HepG2 (cell line): Measurements from ENCODE around the gene FAM240A. TPM values are rescaled to one million over a fixed set of nuclear protein-coding genes. Genes with fewer than 3 reads are reported as not detected.

Source experiments
- ATAC-seq: fragments of 200-7000 bp; cut with Tn5 transposase; 3 replicates; pipeline ENCODE4 v1.9.1; 2020; ENCODE audit warnings: mild to moderate bottlenecking, moderate library complexity
- BruUV-seq: library from RNA; stranded (reverse); fragments of 400-500 nt; replicated peaks from 2 replicates; lab custom pipeline; 2021; lab: Mats Ljungman, UMichigan
- CTCF ChIA-PET: fragments of 300-600 bp; formaldehyde crosslinking; extraction: SDS; loops from one replicate; lab custom pipeline; 2021; ENCODE audit warnings: low total read pairs, inconsistent platforms, low intra/inter-chr PET ratio; lab: Yijun Ruan, JAX
- POLR2A ChIA-PET: fragments of 350-600 bp; sonication (Branson Sonifier 250); formaldehyde crosslinking; loops from one replicate; lab custom pipeline; 2020; ENCODE audit warnings: antibody characterized with exemption, inconsistent platforms; lab: Yijun Ruan, JAX
- DNase-seq: peaks from one replicate; pipeline ENCODE4 v3.0.0-alpha.2; 2015; ENCODE audit warnings: low spot score
- FAIRE-seq: peaks from 3 replicates; lab custom pipeline; 2011; peaks lifted over from hg19 to GRCh38; lab: Jason Lieb, UNC
- H2AFZ ChIP-seq: one replicate; pipeline ENCODE4 v1.6.1; 2011; ENCODE audit warnings: low read length, inconsistent platforms
- H3K27ac ChIP-seq: fragments of 300-600 bp; 3 replicates; pipeline ENCODE4 v1.8.0; 2011; ENCODE audit warnings: mixed run types, mild to moderate bottlenecking, mixed read lengths, low read length, inconsistent platforms; ENCODE audit not compliant: insufficient read depth; ENCODE audit errors: extremely low read length
- H3K27me3 ChIP-seq, 2 experiments: fragments of 200-600 bp in 1 of 2; 2 replicates in 1 of 2; 3 replicates in 1 of 2; pipeline versions ENCODE4 v1.6.0 to v1.8.0; 2011; ENCODE audit warnings: low read length in 2 of 2, mild to moderate bottlenecking in 2 of 2, moderate library complexity in 2 of 2, inconsistent platforms in 1 of 2; ENCODE audit not compliant: insufficient read depth in 2 of 2, control insufficient read depth in 1 of 2
- H3K36me3 ChIP-seq, 2 experiments: fragments of 200-600 bp in 1 of 2; replicated peaks in 1 of 2; 2 replicates in 1 of 2; 3 replicates in 1 of 2; pipeline versions ENCODE4 v1.5.1 to v1.8.0; 2011; ENCODE audit warnings: low read length in 2 of 2, inconsistent platforms in 1 of 2; ENCODE audit not compliant: insufficient read depth in 2 of 2, control insufficient read depth in 1 of 2
- H3K4me1 ChIP-seq: 2 replicates; pipeline ENCODE4 v1.5.1; 2012; ENCODE audit warnings: low read length, inconsistent platforms; ENCODE audit not compliant: insufficient read depth
- H3K4me2 ChIP-seq: 2 replicates; pipeline ENCODE4 v1.6.0; 2011; ENCODE audit warnings: low read depth, low read length, inconsistent platforms
- H3K4me3 ChIP-seq, 3 experiments: fragments of 200-600 bp in 1 of 3; sonication (generic), shearing (Covaris generic) in 1 of 3; replicated peaks in 1 of 3; 2 replicates each; pipeline ENCODE4 v1.5.1; 2011 to 2016; ENCODE audit warnings: low read length in 3 of 3, inconsistent platforms in 2 of 3, low read depth in 2 of 3, mild to moderate bottlenecking in 2 of 3, control low read depth in 1 of 3, mixed read lengths in 1 of 3; ENCODE audit not compliant: insufficient read depth in 1 of 3
- H3K79me2 ChIP-seq: one replicate; pipeline ENCODE4 v1.6.1; 2011; ENCODE audit warnings: low read length, inconsistent platforms; ENCODE audit not compliant: insufficient read depth
- H3K9ac ChIP-seq: 2 replicates; pipeline ENCODE4 v1.6.0; 2011; ENCODE audit warnings: mild to moderate bottlenecking, low read depth, low read length, inconsistent platforms; ENCODE audit not compliant: insufficient read depth
- H3K9me3 ChIP-seq: 2 replicates; pipeline ENCODE4 v1.5.1; 2012; ENCODE audit warnings: mild to moderate bottlenecking, low read length
- H4K20me1 ChIP-seq: 2 replicates; pipeline ENCODE4 v1.6.0; 2011; ENCODE audit warnings: inconsistent platforms, mild to moderate bottlenecking, low read length, moderate library complexity; ENCODE audit not compliant: insufficient read depth
- ETV6 ChIP-seq: sonication (generic); formaldehyde crosslinking; conservative IDR thresholded peaks from 2 replicates; pipeline ENCODE4 v1.4.0; 2020; ENCODE audit warnings: missing genetic modification reagents
- FOXA3 ChIP-seq: IDR thresholded peaks from 2 replicates; pipeline ENCODE4 v1.6.1; 2016; ENCODE audit warnings: missing genetic modification reagents, missing compliant biosample characterization
- HDAC1 ChIP-seq: sonication (generic); formaldehyde crosslinking; IDR thresholded peaks from 2 replicates; pipeline ENCODE4 v1.5.1; 2020; ENCODE audit warnings: mild to moderate bottlenecking, missing genetic modification reagents
- HMGA1 ChIP-seq: sonication (generic); formaldehyde crosslinking; conservative IDR thresholded peaks from 2 replicates; pipeline ENCODE4 v1.4.0; 2020; ENCODE audit warnings: missing genetic modification reagents
- RNF2 ChIP-seq: fragments of 450-650 bp; conservative IDR thresholded peaks from 2 replicates; pipeline ENCODE4 v1.6.1; 2016; ENCODE audit warnings: low read depth
- TCF7L2 ChIP-seq: IDR thresholded peaks from 2 replicates; pipeline ENCODE4 v1.6.1; 2011; ENCODE audit warnings: mild to moderate bottlenecking, low read depth, low read length, moderate library complexity
- YEATS2 ChIP-seq: sonication (generic); formaldehyde crosslinking; IDR thresholded peaks from 2 replicates; pipeline ENCODE4 v1.4.0; 2020; ENCODE audit warnings: missing genetic modification reagents, borderline replicate concordance
- ZMYM4 ChIP-seq: sonication (generic); formaldehyde crosslinking; IDR thresholded peaks from 2 replicates; pipeline ENCODE4 v1.8.1; 2023; ENCODE audit warnings: mild to moderate bottlenecking, missing genetic modification reagents
- ZNF34 ChIP-seq: sonication (generic); formaldehyde crosslinking; IDR thresholded peaks from 2 replicates; pipeline ENCODE4 v1.4.0; 2020; ENCODE audit warnings: mild to moderate bottlenecking, missing genetic modification reagents, borderline replicate concordance
- ZNF484 ChIP-seq: sonication (generic); formaldehyde crosslinking; IDR thresholded peaks from 2 replicates; pipeline ENCODE4 v1.5.1; 2020; ENCODE audit warnings: mild to moderate bottlenecking, low read depth, missing genetic modification reagents, borderline replicate concordance
- ZNF672 ChIP-seq: sonication (generic); formaldehyde crosslinking; IDR thresholded peaks from 2 replicates; pipeline ENCODE4 v1.8.1; 2022; ENCODE audit warnings: missing genetic modification reagents
- ZNF766 ChIP-seq: sonication (generic); formaldehyde crosslinking; IDR thresholded peaks from 2 replicates; pipeline ENCODE4 v1.5.0; 2020; ENCODE audit warnings: missing genetic modification reagents, borderline replicate concordance
- ZNF772 ChIP-seq: sonication (generic); formaldehyde crosslinking; IDR thresholded peaks from 2 replicates; pipeline ENCODE4 v1.5.0; 2020; ENCODE audit warnings: mild to moderate bottlenecking, missing genetic modification reagents
- ZSCAN9 ChIP-seq: IDR thresholded peaks from 2 replicates; pipeline ENCODE4 v1.6.1; 2016; ENCODE audit warnings: borderline replicate concordance
- WGBS: methylation state at CpG from one replicate; pipeline ENCODE4 v1.1.6; 2017; ENCODE audit warnings: low lambda C conversion rate; 5-methylcytosine and 5-hydroxymethylcytosine counted together
- in situ Hi-C: cut with HindIII; loops from 2 replicates; pipeline ENCODE4 v1.10.0; 2017; ENCODE audit warnings: low pct_unique_long_range_greater_than_20kb; ENCODE audit not compliant: extremely low pct_ligation_motif_present
- intact Hi-C: fragments of 100-400 bp; cut with micrococcal nuclease; formaldehyde crosslinking; loops from one replicate; pipeline ENCODE4 v1.10.0; 2022; ENCODE audit not compliant: unreplicated experiment
- polyA plus RNA-seq, 8 experiments: library from polyadenylated mRNA; depleted of rRNA in 3 of 8; stranded (reverse) in 7 of 8; unstranded in 1 of 8; fragments of >200 nt; fragmentation: Illumina TruSeq in 4 of 8; extraction: Trizol in 4 of 8; gene quantifications; 2 replicates each; pipeline versions ENCODE4 v1.2.1 to v1.2.3, GENCODE V29; 2011 to 2016; ENCODE audit warnings: low read depth in 4 of 8, missing spikeins in 1 of 8, mixed read lengths in 1 of 8; ENCODE audit not compliant: insufficient read depth in 1 of 8
- total RNA-seq, 5 experiments: library from RNA; depleted of rRNA; stranded (reverse); fragments of >200 nt; fragmentation: Illumina TruSeq; extraction: Trizol; gene quantifications; 2 replicates each; pipeline ENCODE4 v1.2.3, GENCODE V29; 2016; ENCODE audit warnings: low read depth in 1 of 5
- TF ChIP-seq, protein P1 (sequence below): sonication (generic); formaldehyde crosslinking; conservative IDR thresholded peaks from 2 replicates; pipeline ENCODE4 v1.8.1; 2023; ENCODE audit warnings: missing genetic modification reagents
- TF ChIP-seq, protein P2 (sequence below): sonication (generic); formaldehyde crosslinking; IDR thresholded peaks from 2 replicates; pipeline ENCODE4 v1.9.0; 2021; ENCODE audit warnings: missing genetic modification reagents, mild to moderate bottlenecking, borderline replicate concordance
- TF ChIP-seq, protein P3 (sequence below): sonication (generic); formaldehyde crosslinking; IDR thresholded peaks from 2 replicates; pipeline ENCODE4 v1.4.0; 2020; ENCODE audit warnings: mild to moderate bottlenecking, missing genetic modification reagents
- TF ChIP-seq, protein P4 (sequence below): sonication (generic); formaldehyde crosslinking; IDR thresholded peaks from 2 replicates; pipeline ENCODE4 v1.5.1; 2020; ENCODE audit warnings: mild to moderate bottlenecking, missing genetic modification reagents

The FAM240A gene
- total and polyA plus RNA-seq, 2 of the 13 experiments (the other 11 are each of a cell fraction or from before 2014, with no cell fraction given), result not detected

- TF ChIP-seq YEATS2 (no peak), ZNF672 (CRISPR knock-in tag) (no peak)
Measured at GRCh38 chr3:46615976-46616375, 3.7 kb downstream of the FAM240A start (continued).

- no peak for ATAC-seq
- Histone ChIP-seq H3K4me1 (no peaks in the 10 kb centered on the region), H3K27me3 (peaks cover 0 to 3% of the 10 kb centered on the region in 2 experiments; a peak in 3 of 5 replicates), H3K9ac (no peak overlapping the region), H3K36me3 (no peaks in the 10 kb centered on the region), H3K27ac (no peak overlapping the region), H3K9me3 (no peaks in the 10 kb centered on the region), H2AFZ (no peak overlapping the region), H3K4me3 (no peak overlapping the region), H4K20me1 (no peaks in the 10 kb centered on the region), H3K4me2 (no peak overlapping the region), H3K79me2 (no peaks in the 10 kb centered on the region)
- no peak for DNase-seq
- intact Hi-C loops, result no loop called here
- CTCF ChIA-PET, result no interaction called here
- TF ChIP-seq, protein P1, sequence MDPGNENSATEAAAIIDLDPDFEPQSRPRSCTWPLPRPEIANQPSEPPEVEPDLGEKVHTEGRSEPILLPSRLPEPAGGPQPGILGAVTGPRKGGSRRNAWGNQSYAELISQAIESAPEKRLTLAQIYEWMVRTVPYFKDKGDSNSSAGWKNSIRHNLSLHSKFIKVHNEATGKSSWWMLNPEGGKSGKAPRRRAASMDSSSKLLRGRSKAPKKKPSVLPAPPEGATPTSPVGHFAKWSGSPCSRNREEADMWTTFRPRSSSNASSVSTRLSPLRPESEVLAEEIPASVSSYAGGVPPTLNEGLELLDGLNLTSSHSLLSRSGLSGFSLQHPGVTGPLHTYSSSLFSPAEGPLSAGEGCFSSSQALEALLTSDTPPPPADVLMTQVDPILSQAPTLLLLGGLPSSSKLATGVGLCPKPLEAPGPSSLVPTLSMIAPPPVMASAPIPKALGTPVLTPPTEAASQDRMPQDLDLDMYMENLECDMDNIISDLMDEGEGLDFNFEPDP (CRISPR knock-in tag), result no peak
- TF ChIP-seq ZSCAN9 (CRISPR knock-in tag) (no peak), HDAC1 (CRISPR knock-in tag) (no peak), FOXA3 (CRISPR knock-in tag) (no peak), HMGA1 (CRISPR knock-in tag) (no peak), ZNF772 (CRISPR knock-in tag) (no peak), ZMYM4 (CRISPR knock-in tag) (no peak), RNF2 (no peak), ZNF766 (no peak), ZNF34 (no peak), ETV6 (CRISPR knock-in tag) (no peak), ZNF484 (CRISPR knock-in tag) (no peak), TCF7L2 (no peak)
- TF ChIP-seq, protein P2, sequence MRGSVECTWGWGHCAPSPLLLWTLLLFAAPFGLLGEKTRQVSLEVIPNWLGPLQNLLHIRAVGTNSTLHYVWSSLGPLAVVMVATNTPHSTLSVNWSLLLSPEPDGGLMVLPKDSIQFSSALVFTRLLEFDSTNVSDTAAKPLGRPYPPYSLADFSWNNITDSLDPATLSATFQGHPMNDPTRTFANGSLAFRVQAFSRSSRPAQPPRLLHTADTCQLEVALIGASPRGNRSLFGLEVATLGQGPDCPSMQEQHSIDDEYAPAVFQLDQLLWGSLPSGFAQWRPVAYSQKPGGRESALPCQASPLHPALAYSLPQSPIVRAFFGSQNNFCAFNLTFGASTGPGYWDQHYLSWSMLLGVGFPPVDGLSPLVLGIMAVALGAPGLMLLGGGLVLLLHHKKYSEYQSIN (CRISPR knock-in tag), result no peak
- TF ChIP-seq, protein P3, sequence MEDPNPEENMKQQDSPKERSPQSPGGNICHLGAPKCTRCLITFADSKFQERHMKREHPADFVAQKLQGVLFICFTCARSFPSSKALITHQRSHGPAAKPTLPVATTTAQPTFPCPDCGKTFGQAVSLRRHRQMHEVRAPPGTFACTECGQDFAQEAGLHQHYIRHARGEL (CRISPR knock-in tag), result no peak
- TF ChIP-seq, protein P4, sequence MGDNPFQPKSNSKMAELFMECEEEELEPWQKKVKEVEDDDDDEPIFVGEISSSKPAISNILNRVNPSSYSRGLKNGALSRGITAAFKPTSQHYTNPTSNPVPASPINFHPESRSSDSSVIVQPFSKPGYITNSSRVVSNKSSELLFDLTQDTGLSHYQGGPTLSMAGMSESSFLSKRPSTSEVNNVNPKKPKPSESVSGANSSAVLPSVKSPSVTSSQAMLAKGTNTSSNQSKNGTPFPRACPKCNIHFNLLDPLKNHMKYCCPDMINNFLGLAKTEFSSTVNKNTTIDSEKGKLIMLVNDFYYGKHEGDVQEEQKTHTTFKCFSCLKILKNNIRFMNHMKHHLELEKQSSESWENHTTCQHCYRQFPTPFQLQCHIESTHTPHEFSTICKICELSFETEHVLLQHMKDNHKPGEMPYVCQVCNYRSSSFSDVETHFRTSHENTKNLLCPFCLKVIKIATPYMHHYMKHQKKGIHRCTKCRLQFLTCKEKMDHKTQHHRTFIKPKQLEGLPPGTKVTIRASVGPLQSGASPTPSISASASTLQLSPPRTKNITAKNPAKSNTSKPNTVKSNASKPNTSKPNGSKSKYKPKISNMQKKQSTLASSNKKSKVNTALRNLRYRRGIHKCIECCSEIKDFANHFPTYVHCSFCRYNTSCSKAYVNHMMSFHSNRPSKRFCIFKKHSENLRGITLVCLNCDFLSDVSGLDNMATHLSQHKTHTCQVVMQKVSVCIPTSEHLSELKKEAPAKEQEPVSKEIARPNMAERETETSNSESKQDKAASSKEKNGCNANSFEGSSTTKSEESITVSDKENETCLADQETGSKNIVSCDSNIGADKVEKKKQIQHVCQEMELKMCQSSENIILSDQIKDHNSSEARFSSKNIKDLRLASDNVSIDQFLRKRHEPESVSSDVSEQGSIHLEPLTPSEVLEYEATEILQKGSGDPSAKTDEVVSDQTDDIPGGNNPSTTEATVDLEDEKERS (CRISPR knock-in tag), result no peak
- no peak for FAIRE-seq
- in situ Hi-C loops, result no loop called here
- BruUV-seq, result no TSS peak
- POLR2A ChIA-PET, result no interaction called here
- 28% methylated on average over 2 of the region's 3 CpGs for WGBS
Measured at GRCh38 chr3:46617941-46618340, 5.6 kb downstream of the FAM240A start.
